ENCODE data around the gene POMT2. TPM values are rescaled to one million over a fixed set of nuclear protein-coding genes. Genes with fewer than 3 reads are reported as not detected.

Gene POMT2
- 14.5 and 21.1 TPM in 2 replicates for total RNA-seq

GRCh38 chr14:77320238-77320935 lies at the start of gene POMT2:
POMT2 (minus strand) TSS chr14:77320883; CDS start chr14:77320681, 202 bp downstream.

GRCh38 chr14:77271113-77271710 lies 49.5 kb downstream of the POMT2 start, which contains the start of gene NGB:
NGB (minus strand) TSS chr14:77271206; CDS start chr14:77270937, 269 bp downstream.

Other genes with a start within 250 kb of the POMT2 start
- 7.5 and 19.0 TPM in 2 replicates for gene CIPC, start 222.6 kb downstream of the POMT2 start, total RNA-seq
- gene ZDHHC22, start 179.1 kb downstream of the POMT2 start, total RNA-seq, result not detected in 2 replicates
- gene TMEM63C, start 139.1 kb downstream of the POMT2 start, total RNA-seq, result 0.65 TPM in 1 of 2 replicates, not detected in the other
- gene NGB, start 49.7 kb downstream of the POMT2 start, total RNA-seq, result not detected in 2 replicates
- gene GSTZ1, start 153 bp upstream of the POMT2 start, total RNA-seq, result 24.9 and 38.3 TPM in 2 replicates
- 5.7 and 14.3 TPM in 2 replicates for gene TMED8, start 56.2 kb upstream of the POMT2 start, total RNA-seq
- gene SAMD15, start 56.5 kb upstream of the POMT2 start, total RNA-seq, result 0.39 and 0.48 TPM in 2 replicates
- gene NOXRED1, start 102.6 kb upstream of the POMT2 start, total RNA-seq, result not detected in 2 replicates
- gene VIPAS39, start 136.7 kb upstream of the POMT2 start, total RNA-seq, result 23.3 and 38.9 TPM in 2 replicates
- gene AHSA1, start 137.2 kb upstream of the POMT2 start, total RNA-seq, result 92.0 and 92.2 TPM in 2 replicates
- gene ISM2, start 177.9 kb upstream of the POMT2 start, total RNA-seq, result 1.6 TPM in 1 of 2 replicates, not detected in the other

Measured in epithelial cell of alveolus of lung (primary cell).